Kidney (tissue), 14 donors: ENCODE measurements around the gene COLGALT1. TPM values are rescaled to one million over a fixed set of nuclear protein-coding genes. Genes with fewer than 3 reads are reported as not detected.
"Not testable (repeated sequence)": the region's sequence is repeated elsewhere in the genome, so short reads cannot be mapped to it uniquely, and the experiment has no call there.

Experiments
- DNase-seq, 5 donors: peaks; one replicate each; pipeline ENCODE4 v3.0.0-alpha.2; 2013 to 2020
- FAIRE-seq: peaks from 2 replicates; lab custom pipeline; 2012; peaks lifted over from hg19 to GRCh38; lab: Jason Lieb, UNC
- H3K27ac ChIP-seq, 2 donors: one replicate each; pipeline ENCODE4 v1.7.0; 2013; ENCODE audit warnings: low read depth in 2 of 2, low read length in 2 of 2, inconsistent platforms in 1 of 2
- H3K27me3 ChIP-seq: one replicate; pipeline ENCODE4 v1.7.1; 2013; ENCODE audit warnings: low read length, inconsistent platforms; ENCODE audit not compliant: control insufficient read depth, insufficient read depth
- H3K36me3 ChIP-seq, 3 donors: one replicate each; pipeline versions ENCODE4 v1.7.0 to v1.7.1; 2013; ENCODE audit warnings: low read length in 3 of 3, control low read depth in 1 of 3, inconsistent platforms in 1 of 3; ENCODE audit not compliant: insufficient read depth in 3 of 3, control insufficient read depth in 2 of 3
- H3K4me1 ChIP-seq, 3 donors: one replicate each; pipeline versions ENCODE4 v1.7.0 to v1.7.1; 2013; ENCODE audit warnings: low read length in 3 of 3, inconsistent platforms in 1 of 3, low read depth in 1 of 3; ENCODE audit not compliant: control insufficient read depth in 2 of 3, insufficient read depth in 2 of 3
- H3K4me3 ChIP-seq, 3 donors: one replicate each; pipeline versions ENCODE4 v1.7.0 to v1.8.1; 2013; ENCODE audit warnings: low read length in 3 of 3, control low read depth in 1 of 3, inconsistent platforms in 1 of 3
- H3K9ac ChIP-seq, 3 donors: one replicate each; pipeline versions ENCODE4 v1.7.0 to v1.7.1; 2013; ENCODE audit warnings: low read length in 3 of 3, control low read depth in 1 of 3, inconsistent platforms in 1 of 3
- H3K9me3 ChIP-seq, 3 donors: one replicate each; pipeline versions ENCODE4 v1.7.0 to v1.7.1; 2013; ENCODE audit warnings: low read length in 3 of 3, control low read depth in 1 of 3, inconsistent platforms in 1 of 3; ENCODE audit not compliant: control insufficient read depth in 2 of 3, insufficient read depth in 1 of 3
- intact Hi-C: fragments of 100-400 bp; cut with DNase I; formaldehyde crosslinking; loops from one replicate; pipeline ENCODE4 v1.11.1; 2022
- polyA plus RNA-seq: library from polyadenylated mRNA; stranded (reverse); fragments of 350-450 nt; fragmentation: Illumina TruSeq; extraction: RNeasy Lipid Tissue Mini Kit (QIAGEN cat#74804); gene quantifications from one replicate; pipeline ENCODE4 v1.2.3, GENCODE V29; 2014; ENCODE audit warnings: low read depth, low replicate concordance; ENCODE audit not compliant: insufficient read depth
- total RNA-seq: library from RNA; stranded (reverse); fragmentation: NEBNext Ultra II Directional; extraction: Animal tissue kit (Norgen Biotek cat#: 25700); gene quantifications from one replicate; pipeline ENCODE4 v1.2.1, GENCODE V29; 2021
- TF ChIP-seq, protein P1 (sequence below): IDR thresholded peaks from 3 replicates; pipeline ENCODE4 v1.5.1; 2012; ENCODE audit warnings: mild to moderate bottlenecking, moderate library complexity, borderline replicate concordance; ENCODE audit not compliant: insufficient read depth; ENCODE audit errors: extremely low read depth
- donor health status: control.
- donor health status: control.
- donor health status: control.
- donor health status: control.
- donor health status: control.
- donor health status: DM: yes; HTN: yes; CAD: no.
- donor health status: Normal renal cell carcinoma (clear cell type).

COLGALT1 gene
- total and polyA plus RNA-seq, 2 donors from 2014 or later, result 23.6 to 66.2 TPM

DNA sequence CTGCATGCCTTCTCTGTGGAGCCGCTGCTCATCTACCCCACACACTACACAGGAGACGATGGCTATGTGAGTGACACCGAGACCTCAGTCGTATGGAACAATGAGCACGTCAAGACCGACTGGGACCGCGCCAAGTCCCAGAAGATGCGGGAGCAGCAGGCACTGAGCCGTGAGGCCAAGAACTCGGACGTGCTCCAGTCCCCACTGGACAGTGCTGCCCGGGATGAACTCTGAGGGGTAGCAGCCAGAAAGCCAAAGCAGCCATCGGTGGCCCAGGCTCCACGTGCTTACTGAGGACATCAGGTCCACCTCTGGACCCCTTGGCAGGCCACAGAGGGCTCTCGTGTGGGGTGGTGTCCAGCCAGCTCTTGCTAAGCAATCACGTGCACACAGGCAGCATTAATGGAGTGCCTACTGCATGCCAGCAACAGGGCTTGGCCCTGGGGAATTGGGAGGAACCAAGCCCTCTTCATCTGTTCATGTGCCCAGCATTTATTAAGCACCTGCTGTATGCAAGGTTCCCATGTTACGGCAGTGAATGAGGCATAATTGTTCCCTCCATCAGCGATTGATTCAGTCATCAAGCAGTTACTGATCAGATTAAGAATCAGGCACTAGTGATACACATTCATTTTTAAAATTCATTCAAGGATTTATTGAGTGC, 25.9 kb downstream of the COLGALT1 start:
- DNase-seq (no peak), FAIRE-seq (no peak)
- Histone ChIP-seq H3K4me3 (no peak overlapping the region), H3K36me3 (peaks cover 0 to 13% (median 7%) of the 10 kb centered on the region in 3 donors), H3K27ac (no peak overlapping the region), H3K4me1 (no peaks in the 10 kb centered on the region), H3K27me3 (no peaks in the 10 kb centered on the region), H3K9me3 (no peaks in the 10 kb centered on the region), H3K9ac (no peak overlapping the region)
- TF ChIP-seq, protein P1, sequence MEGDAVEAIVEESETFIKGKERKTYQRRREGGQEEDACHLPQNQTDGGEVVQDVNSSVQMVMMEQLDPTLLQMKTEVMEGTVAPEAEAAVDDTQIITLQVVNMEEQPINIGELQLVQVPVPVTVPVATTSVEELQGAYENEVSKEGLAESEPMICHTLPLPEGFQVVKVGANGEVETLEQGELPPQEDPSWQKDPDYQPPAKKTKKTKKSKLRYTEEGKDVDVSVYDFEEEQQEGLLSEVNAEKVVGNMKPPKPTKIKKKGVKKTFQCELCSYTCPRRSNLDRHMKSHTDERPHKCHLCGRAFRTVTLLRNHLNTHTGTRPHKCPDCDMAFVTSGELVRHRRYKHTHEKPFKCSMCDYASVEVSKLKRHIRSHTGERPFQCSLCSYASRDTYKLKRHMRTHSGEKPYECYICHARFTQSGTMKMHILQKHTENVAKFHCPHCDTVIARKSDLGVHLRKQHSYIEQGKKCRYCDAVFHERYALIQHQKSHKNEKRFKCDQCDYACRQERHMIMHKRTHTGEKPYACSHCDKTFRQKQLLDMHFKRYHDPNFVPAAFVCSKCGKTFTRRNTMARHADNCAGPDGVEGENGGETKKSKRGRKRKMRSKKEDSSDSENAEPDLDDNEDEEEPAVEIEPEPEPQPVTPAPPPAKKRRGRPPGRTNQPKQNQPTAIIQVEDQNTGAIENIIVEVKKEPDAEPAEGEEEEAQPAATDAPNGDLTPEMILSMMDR, result no peak
- intact Hi-C loops, result no loop called here

DNA sequence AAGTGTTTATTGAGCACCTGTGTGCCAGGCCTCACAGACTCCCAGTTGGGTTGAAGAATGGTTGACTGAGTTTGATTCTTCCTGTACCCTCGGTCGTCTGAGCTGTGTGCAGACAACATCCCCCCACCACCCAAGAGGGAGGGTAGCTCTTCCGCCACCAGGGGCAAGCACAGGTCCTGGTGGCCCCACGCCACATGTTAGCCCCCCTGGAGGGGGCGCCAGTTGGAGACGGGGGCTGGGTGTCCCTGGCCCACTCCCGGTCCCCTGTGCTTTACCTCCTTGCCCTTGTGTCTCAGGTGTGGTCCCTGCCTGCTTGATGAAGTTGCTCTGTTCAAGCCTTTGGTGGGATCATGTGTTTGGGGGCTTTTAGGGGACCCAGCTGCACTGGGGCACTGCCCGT, 27.2 kb downstream of the COLGALT1 start:
- DNase-seq (no peak), FAIRE-seq (no peak)
- Histone ChIP-seq H3K4me1 (no peaks in the 10 kb centered on the region), H3K9ac (no peak overlapping the region), H3K27me3 (no peaks in the 10 kb centered on the region), H3K36me3 (peaks cover 0 to 12% (median 7%) of the 10 kb centered on the region in 3 donors), H3K4me3 (no peak overlapping the region), H3K27ac (no peak overlapping the region), H3K9me3 (no peaks in the 10 kb centered on the region)
- intact Hi-C loops, result no loop called here
- TF ChIP-seq, protein P1, result no peak

DNA sequence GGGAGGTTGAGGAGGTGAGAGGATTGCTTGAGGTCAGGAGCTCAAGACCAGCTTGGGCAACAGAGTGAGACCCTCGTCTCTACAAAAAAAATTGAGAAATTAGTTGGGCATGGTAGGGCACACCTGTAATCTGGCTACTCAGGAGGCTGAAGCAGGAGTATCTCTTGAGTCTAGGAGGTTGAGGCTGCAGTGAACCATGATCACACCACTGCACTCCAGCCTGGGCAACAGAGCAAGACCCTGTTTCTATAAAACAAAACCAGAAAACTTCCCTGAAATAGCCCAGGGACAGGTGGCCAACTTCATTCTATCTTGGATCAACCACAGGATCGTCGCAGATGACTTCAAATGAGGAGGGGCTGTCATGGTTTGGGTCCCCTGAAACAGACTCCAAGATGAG, 28.7 kb downstream of the COLGALT1 start:
- FAIRE-seq (no peak), DNase-seq (no peak)
- Histone ChIP-seq H3K9me3 (no peaks in the 10 kb centered on the region), H3K27me3 (no peaks in the 10 kb centered on the region), H3K27ac (no peak overlapping the region), H3K9ac (no peak overlapping the region), H3K4me1 (no peaks in the 10 kb centered on the region), H3K36me3 (peaks cover 0 to 7% (median 4%) of the 10 kb centered on the region in 3 donors), H3K4me3 (no peak overlapping the region)
- TF ChIP-seq, protein P1, result no peak
- intact Hi-C loops, result no loop called here

DNA sequence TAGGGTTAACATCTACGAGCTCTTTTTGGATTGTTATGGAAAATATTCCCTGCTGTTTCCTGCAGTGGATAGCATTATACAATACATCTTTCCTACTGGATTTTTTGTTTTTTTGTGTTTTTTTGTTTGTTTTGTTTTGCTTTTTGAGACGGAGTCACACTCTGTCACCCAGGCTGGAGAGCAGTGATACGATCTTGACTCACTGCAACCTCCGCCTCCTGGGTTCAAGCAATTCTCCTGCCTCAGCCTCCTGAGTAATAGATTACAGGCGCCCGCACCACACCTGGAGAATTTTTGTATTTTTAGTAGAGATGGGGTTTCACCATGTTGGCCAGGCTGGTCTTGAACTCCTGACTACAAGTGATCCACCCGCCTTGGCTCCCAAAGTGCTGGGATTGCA, 29.9 kb downstream of the COLGALT1 start:
- H3K27me3 ChIP-seq, H3K9ac ChIP-seq, H3K36me3 ChIP-seq, H3K9me3 ChIP-seq, H3K4me3 ChIP-seq, FAIRE-seq, DNase-seq, H3K4me1 ChIP-seq, H3K27ac ChIP-seq, intact Hi-C loops: not testable (repeated sequence)
